HG02798 (cell line): Measurements from ENCODE around the gene CACNB3.
"Not testable (repeated sequence)": the region's sequence is repeated elsewhere in the genome, so short reads cannot be mapped to it uniquely, and the experiment has no call there.

Experiments
- ATAC-seq: cut with Tn5 transposase; IDR thresholded peaks from one replicate; pipeline ENCODE4 v1.9.1; 2021; ENCODE audit warnings: mild to moderate bottlenecking; ENCODE audit not compliant: unreplicated experiment, poor library complexity

The CACNB3 gene

DNA sequence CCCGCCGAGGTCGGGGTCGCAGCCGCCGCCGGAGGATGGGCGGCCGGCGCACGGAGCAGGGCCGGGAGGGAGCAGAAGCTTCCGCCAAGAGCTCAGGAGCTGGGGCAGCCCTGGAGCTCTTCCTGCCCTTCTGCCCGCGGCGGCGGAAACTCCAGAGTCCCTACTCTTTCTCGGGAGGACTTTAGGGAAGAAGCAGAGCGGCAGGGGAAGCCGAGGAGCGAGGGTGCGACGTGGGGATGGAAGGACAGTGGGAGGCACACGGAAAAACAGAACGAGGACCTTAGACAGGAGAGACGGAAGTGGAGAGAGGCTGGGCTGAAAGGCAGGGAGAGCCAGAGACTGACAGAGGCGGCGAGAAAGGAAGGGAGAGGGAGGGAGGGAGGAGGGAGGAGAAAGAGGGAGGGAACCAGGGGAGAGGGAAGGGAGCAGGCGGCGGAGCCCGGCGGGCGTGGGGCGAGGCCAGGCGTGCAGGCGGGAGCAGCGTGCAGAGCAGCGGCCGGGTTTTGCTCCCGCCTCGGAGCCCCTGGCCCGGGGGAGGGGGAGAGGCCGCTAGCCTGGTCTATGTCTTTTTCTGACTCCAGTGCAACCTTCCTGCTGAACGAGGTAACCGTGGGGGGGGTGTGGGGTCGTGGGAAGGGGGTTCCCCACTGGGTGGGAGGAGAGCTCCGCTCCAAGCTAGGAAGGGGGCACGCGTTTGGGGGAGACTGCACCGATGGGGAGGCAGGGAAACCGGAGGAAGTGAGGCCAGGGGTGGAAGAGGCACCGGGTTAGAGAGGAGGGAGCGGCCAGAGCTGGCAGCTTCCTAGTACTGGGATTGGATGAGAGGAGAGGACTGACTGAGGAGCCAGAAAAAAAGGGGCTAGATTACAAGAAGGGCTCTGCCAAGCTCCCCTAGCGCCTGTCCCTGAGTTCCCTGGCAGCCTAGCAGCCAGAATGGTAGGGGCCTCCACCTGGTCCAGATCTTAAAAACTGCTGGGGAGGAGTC is 2.9 kb upstream of the CACNB3 start:
- peak; percentile 29 for ATAC-seq

DNA sequence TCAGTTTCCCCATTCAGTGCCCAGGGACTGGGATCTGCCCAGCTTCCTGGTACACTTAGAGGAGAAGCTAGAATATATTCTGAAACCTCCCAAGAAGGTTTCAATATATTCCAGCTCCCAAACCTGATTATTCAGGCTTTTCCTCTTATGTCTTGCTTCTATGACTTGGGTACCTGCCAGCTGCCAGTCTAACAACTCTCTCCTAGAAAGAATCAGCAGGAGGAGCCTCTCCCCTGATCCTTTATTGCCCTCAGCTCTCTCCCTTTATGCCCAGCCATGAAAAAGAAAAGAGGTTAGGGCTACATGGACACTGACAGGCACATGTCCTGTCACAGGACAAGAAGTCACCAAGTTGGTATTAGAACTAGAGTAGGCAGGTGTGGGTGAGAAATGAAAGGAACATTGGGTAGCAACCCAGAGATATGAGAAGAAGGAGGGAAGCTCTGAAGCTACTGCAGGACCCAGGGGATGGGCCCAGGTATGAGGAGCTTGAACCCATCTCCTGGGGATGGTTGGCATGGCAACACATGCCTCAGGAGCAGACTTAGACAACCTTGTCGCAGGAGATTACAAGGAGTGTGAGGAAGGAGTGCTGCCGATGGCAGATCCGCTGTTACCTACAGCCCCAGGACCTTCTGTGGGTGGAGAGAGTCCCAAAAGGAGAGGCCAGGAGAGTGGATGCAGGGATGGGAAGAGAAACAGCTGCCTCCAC is 2.0 kb upstream of the CACNB3 start:
- no peak for ATAC-seq

DNA sequence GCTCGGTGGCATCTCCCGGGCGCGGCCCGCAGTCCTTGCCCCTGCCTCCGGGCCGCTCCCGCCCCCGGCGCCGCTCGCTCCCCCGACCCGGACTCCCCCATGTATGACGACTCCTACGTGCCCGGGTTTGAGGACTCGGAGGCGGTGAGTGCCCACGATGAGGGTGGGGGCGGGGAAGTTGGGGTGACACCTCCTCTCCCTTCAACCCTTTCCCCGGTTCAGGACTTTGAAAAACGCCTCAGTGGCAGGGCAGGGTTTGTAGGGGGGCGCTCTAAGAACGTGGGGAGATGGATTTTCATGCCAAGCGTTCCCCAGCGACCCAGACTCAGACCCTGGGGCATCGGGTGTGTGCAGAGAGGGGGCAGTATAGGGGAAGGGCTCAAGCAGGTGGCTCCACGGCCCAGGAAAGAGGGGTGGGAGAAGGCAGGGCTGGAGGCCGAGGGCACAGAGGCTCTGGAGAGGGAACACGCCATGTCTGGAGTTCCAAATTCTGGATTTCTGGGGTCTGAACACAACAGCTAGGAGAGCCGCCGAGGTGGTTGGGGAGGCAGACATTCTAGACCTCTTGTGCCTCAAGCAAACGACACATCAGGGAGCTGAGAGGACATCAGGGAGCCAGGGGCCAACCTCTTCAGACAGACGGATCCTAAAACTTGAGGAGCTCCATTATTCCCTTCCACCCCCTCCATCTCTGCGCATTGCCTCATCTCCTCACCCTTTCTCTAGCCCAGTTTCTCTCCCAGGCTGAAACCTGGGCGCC is 715 bp downstream of the CACNB3 start:
- no peak for ATAC-seq

DNA sequence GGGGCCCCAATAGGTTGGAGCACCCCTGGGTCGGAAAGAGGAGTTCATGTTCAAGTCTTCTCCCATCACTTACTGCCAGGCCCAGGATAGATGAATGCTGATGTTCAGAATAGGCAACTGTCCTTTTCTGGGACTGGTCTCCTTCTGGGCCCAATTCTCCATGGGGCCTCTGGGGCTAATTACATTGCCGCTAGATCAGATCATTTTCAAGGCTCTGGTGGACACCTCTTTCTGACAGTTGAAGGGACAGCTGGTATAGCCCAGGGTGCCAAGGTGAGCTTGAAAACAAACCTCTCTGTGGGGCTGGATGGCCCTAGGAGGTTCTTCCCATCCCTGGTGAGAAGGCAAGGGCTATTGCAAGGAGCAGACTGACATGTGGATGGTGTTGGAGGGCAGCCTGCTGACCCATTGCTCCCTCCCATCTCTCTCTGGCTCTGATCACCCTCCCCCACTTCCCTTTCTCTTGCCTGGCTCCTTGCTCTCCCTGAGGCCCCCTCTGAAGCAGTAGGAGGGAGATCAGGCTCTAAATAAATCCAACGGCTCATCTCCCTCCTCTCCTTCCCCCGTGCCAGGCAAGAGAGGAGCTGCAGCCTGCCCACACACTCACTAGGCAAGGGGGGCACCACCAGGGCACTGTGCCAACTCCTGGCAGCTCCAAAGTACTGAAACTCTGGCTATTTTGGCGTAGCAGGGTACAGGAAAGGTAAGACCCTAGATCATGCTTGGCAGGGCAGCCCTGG is 1.9 kb downstream of the CACNB3 start:
- ATAC-seq = no peak

DNA sequence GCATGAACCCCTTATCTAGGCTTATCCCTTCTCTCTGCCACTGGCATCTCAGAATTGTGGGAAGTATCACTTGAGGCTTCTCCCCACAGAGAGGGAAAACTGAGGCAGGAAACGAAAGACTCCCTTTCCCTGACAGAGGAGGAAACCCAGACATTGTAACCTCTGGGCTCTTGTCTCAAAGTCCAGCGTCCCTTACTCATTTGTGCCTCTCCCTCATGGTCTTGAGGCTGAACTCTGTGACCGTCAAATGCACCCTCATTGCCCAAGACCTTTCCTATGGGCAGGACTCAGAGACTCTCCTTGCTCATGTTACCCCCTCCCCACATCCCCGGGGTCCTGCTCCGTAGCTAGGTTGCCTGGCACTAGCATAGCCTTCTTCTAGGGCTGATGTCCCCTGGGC is 3.8 kb downstream of the CACNB3 start:
- ATAC-seq = no peak

DNA sequence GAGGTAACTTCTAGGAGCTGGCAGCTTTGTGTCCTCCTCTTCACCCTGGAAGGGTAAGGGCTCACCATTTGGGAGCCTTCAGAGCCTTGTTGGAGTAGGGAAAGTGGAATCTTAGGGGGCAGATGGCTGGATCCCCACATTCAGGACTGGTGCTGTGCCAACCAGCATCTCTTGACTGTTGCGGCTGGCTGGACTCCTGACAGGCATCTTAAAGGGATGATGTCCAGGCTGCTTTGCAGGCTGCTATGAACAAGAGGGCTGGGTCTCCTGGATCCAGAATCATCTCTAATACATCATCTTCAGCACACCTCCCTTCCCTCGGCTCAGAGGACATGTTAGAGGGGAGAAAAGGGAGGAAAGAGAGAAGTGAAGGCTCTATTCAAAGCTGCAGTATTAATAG is 4.4 kb downstream of the CACNB3 start:
- no peak for ATAC-seq

DNA sequence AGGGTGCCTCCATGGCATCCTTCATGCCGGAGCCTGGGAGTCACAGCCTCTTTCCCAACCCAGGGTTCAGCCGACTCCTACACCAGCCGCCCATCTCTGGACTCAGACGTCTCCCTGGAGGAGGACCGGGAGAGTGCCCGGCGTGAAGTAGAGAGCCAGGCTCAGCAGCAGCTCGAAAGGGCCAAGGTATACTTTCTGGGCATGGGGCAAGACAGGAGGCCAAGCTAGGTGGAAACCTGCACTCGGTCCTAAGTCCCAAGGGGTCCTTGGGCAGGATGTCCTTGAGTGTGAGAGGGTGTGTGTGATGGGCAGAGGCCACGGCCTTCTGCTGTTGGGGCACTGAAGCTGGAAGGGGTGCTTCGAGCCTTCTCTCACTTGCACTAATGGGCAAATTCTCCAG is 5.0 kb downstream of the CACNB3 start:
- ATAC-seq = no peak

DNA sequence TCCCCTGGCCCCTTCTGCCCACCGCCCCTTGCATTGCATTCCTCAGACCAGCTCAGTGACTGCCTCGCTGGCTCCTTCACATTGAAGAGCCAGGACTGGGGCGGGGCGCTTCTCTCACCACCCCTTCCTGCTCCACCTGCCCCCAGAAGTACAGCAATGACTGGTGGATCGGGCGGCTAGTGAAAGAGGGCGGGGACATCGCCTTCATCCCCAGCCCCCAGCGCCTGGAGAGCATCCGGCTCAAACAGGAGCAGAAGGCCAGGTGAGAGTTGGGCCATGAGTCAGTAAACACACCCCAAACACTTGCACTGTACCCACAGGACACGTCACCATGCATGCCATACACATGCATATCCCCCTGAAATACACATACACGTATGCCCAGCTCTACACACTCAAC is 5.8 kb downstream of the CACNB3 start:
- no peak for ATAC-seq

DNA sequence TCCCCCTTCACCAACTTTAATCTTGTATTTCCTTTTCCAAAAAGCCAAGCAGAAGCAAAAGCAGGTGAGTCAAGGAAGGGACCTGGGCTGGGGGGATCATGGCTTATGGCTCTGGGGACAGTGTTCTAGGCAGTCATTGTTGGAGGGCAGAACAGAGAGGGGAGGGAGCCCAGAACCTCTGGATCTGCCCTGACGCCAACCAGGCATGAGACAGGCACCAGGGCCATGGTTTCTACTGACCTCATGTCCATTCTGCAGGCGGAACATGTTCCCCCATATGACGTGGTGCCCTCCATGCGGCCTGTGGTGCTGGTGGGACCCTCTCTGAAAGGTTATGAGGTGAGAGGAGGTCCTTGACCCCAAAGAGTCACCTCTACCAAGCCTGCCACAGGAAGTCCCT is 6.6 kb downstream of the CACNB3 start:
- ATAC-seq = no peak

DNA sequence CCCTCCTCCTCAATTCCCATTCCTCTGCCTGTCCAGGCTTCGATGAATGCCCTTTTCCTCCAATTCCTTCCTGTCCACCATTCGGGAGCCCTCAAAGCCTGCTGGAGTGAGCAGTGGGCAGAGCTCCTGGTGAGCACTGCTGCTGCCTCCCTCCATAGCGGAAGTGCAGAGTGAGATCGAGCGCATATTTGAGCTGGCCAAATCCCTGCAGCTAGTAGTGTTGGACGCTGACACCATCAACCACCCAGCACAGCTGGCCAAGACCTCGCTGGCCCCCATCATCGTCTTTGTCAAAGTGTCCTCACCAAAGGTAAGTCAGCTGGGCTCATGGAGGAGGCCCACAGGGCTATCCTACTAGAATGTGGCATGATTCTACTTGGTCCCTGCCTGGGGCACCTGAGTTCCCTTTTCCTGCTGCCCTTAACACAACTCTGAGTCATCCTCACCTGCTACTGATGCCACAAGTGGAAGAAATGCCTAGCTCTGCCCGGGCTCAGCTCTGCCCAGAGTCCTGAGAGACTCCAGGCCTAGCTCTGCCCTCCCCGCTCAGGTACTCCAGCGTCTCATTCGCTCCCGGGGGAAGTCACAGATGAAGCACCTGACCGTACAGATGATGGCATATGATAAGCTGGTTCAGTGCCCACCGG is 8.0 kb downstream of the CACNB3 start:
- no peak for ATAC-seq

DNA sequence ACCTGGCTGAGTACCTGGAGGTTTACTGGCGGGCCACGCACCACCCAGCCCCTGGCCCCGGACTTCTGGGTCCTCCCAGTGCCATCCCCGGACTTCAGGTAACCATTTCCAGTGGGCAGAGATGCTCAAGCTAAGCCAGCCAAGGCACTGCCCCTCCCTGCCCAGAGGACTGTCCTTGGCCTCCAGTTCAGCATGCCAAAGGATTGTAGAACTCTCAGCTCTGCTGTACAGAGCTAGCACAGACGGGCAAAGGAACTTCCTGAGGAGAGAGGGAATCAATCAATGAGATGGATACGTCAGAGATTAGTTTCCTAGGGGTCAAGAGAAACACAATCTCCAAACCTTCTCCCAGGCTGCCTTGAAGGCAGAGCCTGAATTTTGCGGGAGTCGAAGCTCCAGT is 8.7 kb downstream of the CACNB3 start:
- ATAC-seq = no peak

DNA sequence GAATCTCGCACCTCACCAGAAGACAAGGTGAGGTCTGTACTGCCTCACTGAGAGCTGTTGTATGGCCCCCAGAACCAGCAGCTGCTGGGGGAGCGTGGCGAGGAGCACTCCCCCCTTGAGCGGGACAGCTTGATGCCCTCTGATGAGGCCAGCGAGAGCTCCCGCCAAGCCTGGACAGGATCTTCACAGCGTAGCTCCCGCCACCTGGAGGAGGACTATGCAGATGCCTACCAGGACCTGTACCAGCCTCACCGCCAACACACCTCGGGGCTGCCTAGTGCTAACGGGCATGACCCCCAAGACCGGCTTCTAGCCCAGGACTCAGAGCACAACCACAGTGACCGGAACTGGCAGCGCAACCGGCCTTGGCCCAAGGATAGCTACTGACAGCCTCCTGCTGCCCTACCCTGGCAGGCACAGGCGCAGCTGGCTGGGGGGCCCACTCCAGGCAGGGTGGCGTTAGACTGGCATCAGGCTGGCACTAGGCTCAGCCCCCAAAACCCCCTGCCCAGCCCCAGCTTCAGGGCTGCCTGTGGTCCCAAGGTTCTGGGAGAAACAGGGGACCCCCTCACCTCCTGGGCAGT is 9.3 kb downstream of the CACNB3 start:
- no peak for ATAC-seq

DNA sequence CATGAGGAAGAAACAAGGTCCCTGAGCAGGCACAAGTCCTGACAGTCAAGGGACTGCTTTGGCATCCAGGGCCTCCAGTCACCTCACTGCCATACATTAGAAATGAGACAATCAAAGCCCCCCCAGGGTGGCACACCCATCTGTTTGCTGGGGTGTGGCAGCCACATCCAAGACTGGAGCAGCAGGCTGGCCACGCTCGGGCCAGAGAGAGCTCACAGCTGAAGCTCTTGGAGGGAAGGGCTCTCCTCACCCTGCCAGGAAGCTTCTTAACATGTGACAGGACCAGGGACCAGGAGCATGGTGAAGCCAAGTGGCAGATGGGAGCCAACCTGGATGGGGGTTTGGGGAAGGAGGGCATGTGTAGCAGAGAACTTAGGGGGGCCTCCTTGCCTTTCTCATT is 10.0 kb downstream of the CACNB3 start:
- ATAC-seq = no peak

DNA sequence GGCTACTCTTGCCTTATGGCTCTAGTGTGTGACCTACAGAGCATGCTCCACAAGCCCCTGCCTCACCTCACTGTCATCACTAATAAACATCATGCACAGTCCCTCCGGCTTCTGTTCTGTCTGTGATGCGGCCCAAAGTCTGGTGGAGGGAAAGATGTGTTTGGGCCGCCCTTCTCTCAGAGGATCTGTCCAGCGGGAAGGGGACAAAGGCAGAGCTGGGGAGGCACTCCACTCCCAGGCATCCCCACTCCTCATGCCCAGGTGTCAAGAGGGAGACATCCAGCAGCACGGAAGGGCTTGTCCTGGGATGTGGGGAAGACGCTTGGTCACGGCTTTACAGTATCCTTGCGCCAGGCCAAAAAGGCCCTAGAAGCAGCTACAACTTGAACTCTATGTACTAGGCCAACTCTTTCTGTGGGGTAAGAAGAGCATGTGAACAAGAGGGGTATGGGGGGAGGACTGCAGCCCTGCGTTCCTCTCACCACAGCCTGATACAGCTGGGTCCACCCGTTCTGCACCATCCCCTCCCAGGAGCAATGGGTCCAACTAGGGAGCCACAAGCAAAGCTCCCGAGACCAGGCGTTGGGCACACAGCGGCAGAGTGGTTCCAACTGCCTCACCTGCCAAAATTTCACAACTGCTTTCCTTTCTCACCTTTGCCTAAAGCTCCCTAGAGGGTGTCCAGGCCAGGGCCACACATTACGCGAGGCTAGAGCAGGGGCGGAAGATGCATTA is 10.7 kb downstream of the CACNB3 start:
- ATAC-seq = no peak

DNA sequence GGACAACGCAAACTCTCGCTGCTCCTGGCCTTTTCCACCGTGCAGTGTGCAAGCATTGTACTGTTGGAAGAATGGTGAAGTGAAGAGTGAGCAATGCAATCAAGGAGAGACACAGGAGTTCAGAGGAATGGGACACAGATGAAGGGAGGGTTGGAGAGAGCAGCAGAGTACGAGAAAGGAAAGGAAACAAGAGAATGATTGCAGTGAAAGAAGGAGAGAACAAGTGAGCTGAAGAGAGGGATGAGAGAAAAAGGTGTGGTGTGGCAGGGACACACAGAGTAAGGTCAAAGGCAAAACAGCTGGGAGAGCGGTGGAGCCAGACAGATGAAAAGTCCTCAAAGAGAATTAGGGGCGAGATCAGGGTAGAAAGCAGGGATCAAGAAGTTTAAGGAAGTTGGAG is 13.0 kb downstream of the CACNB3 start:
- no peak for ATAC-seq

DNA sequence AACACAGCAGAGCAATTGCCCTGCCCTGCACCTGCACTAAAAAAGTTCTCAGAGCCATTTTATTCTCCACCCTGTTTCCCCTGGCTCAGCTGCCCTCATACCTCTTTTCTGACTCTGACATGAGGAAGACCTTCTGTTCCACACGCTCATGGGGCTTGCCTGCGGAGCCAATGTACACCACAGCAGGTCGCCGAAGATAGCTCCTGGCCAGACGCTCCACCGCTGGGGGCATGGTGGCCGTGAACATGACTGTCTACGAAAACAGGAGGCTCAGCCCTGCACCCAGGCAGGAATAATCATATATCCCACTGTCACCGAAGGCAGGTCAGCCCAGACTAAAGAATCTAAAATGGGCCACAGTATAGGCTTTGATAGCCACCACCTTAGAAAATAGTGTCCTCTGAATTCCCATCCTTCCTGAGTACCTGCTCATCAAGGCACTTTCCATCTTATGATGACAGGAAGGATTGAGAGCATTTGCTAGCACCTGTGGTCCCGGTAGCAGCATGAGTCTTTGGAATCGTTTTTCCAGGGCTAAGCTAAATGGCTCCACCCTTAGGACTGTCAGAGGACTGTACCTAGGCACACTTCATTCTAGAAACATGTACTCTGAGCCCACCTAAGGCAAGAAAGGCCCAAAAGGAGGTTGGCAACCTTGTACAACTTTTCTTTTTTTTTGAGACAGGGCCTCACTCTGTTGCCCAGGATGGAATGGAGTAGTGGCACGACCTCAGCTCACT is 14.2 kb downstream of the CACNB3 start:
- ATAC-seq = no peak

DNA sequence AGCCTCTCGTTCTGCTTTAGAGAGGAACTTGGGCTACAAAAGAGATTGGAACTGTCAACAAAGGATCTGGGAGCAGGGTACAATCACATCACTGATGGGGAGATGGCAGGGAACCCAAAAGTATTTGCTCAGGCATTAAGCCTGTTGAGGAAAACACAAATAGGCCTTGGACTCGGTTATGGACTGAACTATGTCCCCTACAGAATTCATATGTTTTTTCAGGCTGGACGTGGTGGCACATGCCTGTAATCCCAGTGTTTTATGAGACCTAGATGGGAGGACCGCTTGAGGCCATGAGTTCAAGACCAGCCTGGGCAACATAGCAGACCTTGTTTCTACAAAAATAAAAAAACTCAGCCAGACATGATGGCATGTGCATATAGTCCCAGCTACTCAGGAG is 19.8 kb downstream of the CACNB3 start:
- ATAC-seq = no peak

DNA sequence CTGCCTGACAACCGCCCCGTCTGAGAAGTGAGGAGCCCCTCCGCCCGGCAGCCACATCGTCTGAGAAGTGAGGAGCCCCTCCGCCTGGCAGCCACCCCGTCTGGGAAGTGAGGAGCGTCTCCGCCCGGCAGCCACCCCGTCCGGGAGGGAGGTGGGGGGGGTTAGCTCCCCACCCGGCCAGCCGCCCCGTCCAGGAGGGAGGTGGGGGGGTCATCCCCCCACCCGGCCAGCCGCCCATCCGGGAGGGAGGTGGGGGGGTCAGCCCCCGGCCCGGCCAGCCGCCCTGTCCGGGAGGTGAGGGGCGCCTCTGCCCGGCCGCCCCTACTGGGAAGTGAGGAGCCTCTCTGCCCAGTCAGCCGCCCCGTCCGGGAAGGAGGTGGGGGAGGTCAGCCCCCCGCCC is 23.7 kb downstream of the CACNB3 start:
- ATAC-seq = not testable (repeated sequence)
